ENCODE results near the gene OLFML1.

GRCh38 chr11:7485186-7486097 is at the start of gene OLFML1:
- TF ChIP-seq CTCF (IDR thresholded peaks at IDR 0.05 in 4 of 5, conservative IDR thresholded peaks at IDR 0.05 in 1 of 5) (no peak), POLR2A (IDR thresholded peaks at IDR 0.05) (no peak)

Data from gastrocnemius medialis (tissue), 4 donors.